ENCODE measurements around the gene SNX24. TPM values are rescaled to one million over a fixed set of nuclear protein-coding genes. Genes with fewer than 3 reads are reported as not detected.
A peak's percentile ranks its signal among the peaks of the same experiment; 100 is the strongest.
"Not testable (repeated sequence)": the region's sequence is repeated elsewhere in the genome, so short reads cannot be mapped to it uniquely, and the experiment has no call there.

SNX24 gene
- total RNA-seq, 1 donor from 2014 or later: 13.1 TPM

GRCh38 chr5:122947372-122947771 lies 102.0 kb downstream of the SNX24 start:
- intact Hi-C loops (cut with DNase I): no loop called here
- DNase-seq: no peak

GRCh38 chr5:122947772-122948171 lies 102.4 kb downstream of the SNX24 start:
- ATAC-seq (ENCODE audit: poor library complexity): no peak
- DNase-seq: no peak
- intact Hi-C loops (cut with DNase I): no loop called here

More at GRCh38 chr5:122947372-122947771, 102.0 kb downstream of the SNX24 start:
- ATAC-seq (ENCODE audit: poor library complexity): no peak

GRCh38 chr5:122948319-122948718 lies 102.9 kb downstream of the SNX24 start:
- ATAC-seq (ENCODE audit: poor library complexity): no peak

GRCh38 chr5:122951658-122952057 lies 106.2 kb downstream of the SNX24 start:
- no peak for ATAC-seq (ENCODE audit: poor library complexity)
- no peak for DNase-seq
- intact Hi-C loops (cut with DNase I): no loop called here

More at GRCh38 chr5:122948319-122948718, 102.9 kb downstream of the SNX24 start:
- intact Hi-C loops (cut with DNase I): no loop called here
- no peak for DNase-seq

- DNase-seq (no peak), ATAC-seq (ENCODE audit: poor library complexity) (no peak)
- intact Hi-C loops (cut with DNase I): no loop called here
Measured at GRCh38 chr5:122954719-122955118, 109.3 kb downstream of the SNX24 start.

GRCh38 chr5:122957457-122957856 lies 112.0 kb downstream of the SNX24 start:
- no peak for DNase-seq

GRCh38 chr5:122959740-122960445 lies 114.5 kb downstream of the SNX24 start:
- DNase-seq (no peak), ATAC-seq (ENCODE audit: poor library complexity) (no peak)
- intact Hi-C loops (cut with DNase I): no loop called here

More at GRCh38 chr5:122957457-122957856, 112.0 kb downstream of the SNX24 start:
- intact Hi-C loops (cut with DNase I): no loop called here
- no peak for ATAC-seq (ENCODE audit: poor library complexity)

GRCh38 chr5:122963305-122963704 lies 117.9 kb downstream of the SNX24 start:
- no peak for ATAC-seq (ENCODE audit: poor library complexity)
- intact Hi-C loops (cut with DNase I): no loop called here
- no peak for DNase-seq

- peak; percentile 51 for ATAC-seq (ENCODE audit: poor library complexity)
- intact Hi-C loops (cut with DNase I): no loop called here
- no peak for DNase-seq
Measured at GRCh38 chr5:122965111-122965510, 119.7 kb downstream of the SNX24 start.

- DNase-seq (no peak), ATAC-seq (ENCODE audit: poor library complexity) (no peak)
- intact Hi-C loops (cut with DNase I): no loop called here
Measured at GRCh38 chr5:122967085-122967484, 121.7 kb downstream of the SNX24 start.

- intact Hi-C loops (cut with DNase I): no loop called here
Measured at GRCh38 chr5:122967625-122968024, 122.2 kb downstream of the SNX24 start.

GRCh38 chr5:122968056-122968455 lies 122.6 kb downstream of the SNX24 start:
- intact Hi-C loops (cut with DNase I); DNase-seq; ATAC-seq (ENCODE audit: poor library complexity): not testable (repeated sequence)

More at GRCh38 chr5:122967625-122968024, 122.2 kb downstream of the SNX24 start:
- DNase-seq (no peak), ATAC-seq (ENCODE audit: poor library complexity) (no peak)

GRCh38 chr5:122971333-122971732 lies 125.9 kb downstream of the SNX24 start:
- no peak for ATAC-seq (ENCODE audit: poor library complexity)
- DNase-seq: no peak
- intact Hi-C loops (cut with DNase I): no loop called here

- intact Hi-C loops (cut with DNase I): no loop called here
- ATAC-seq (ENCODE audit: poor library complexity) (no peak), DNase-seq (no peak)
Measured at GRCh38 chr5:122972877-122973276, 127.5 kb downstream of the SNX24 start.

GRCh38 chr5:122973759-122974158 lies 128.3 kb downstream of the SNX24 start:
- ATAC-seq (ENCODE audit: poor library complexity); intact Hi-C loops (cut with DNase I); DNase-seq: not testable (repeated sequence)

- DNase-seq; intact Hi-C loops (cut with DNase I); ATAC-seq (ENCODE audit: poor library complexity): not testable (repeated sequence)
Measured at GRCh38 chr5:122974251-122974650, 128.8 kb downstream of the SNX24 start.

- no peak for ATAC-seq (ENCODE audit: poor library complexity)
- intact Hi-C loops (cut with DNase I): no loop called here
- DNase-seq: no peak
Measured at GRCh38 chr5:122977319-122977718, 131.9 kb downstream of the SNX24 start.

GRCh38 chr5:122978068-122978467 lies 132.7 kb downstream of the SNX24 start:
- DNase-seq (no peak), ATAC-seq (ENCODE audit: poor library complexity) (no peak)
- intact Hi-C loops (cut with DNase I): no loop called here

- DNase-seq: no peak
- intact Hi-C loops (cut with DNase I): no loop called here
- ATAC-seq (ENCODE audit: poor library complexity): no peak
Measured at GRCh38 chr5:122978644-122979297, 133.4 kb downstream of the SNX24 start.

- DNase-seq (no peak), ATAC-seq (ENCODE audit: poor library complexity) (no peak)
- intact Hi-C loops (cut with DNase I): no loop called here
Measured at GRCh38 chr5:122981846-122982245, 136.4 kb downstream of the SNX24 start.
